Pancreas (tissue), 10 donors: ENCODE measurements around the gene KCNH1. TPM values are rescaled to one million over a fixed set of nuclear protein-coding genes. Genes with fewer than 3 reads are reported as not detected.

ENCODE experiments used
- ATAC-seq, 4 donors: fragments of 200-7000 bp; cut with Tn5 transposase; one replicate each; pipeline versions ENCODE4 v1.8.0 to v1.9.1; 2020; ENCODE audit warnings: mild to moderate bottlenecking in 4 of 4, moderate library complexity in 4 of 4
- DNase-seq, 6 donors: peaks; one replicate each; pipeline ENCODE4 v3.0.0-alpha.2; 2020
- FAIRE-seq: peaks from 2 replicates; lab custom pipeline; 2012; peaks lifted over from hg19 to GRCh38; lab: Jason Lieb, UNC
- H3K27ac ChIP-seq, 4 donors: fragments of 200-600 bp; sonication (generic); 1 replicate in 3 of 4; 2 replicates in 1 of 4; pipeline versions ENCODE4 v1.5.0 to v1.8.0; 2020
- H3K27me3 ChIP-seq, 4 donors: fragments of 200-600 bp; one replicate each; pipeline ENCODE4 v1.8.0; 2021
- H3K36me3 ChIP-seq, 3 donors: fragments of 200-600 bp; sonication (generic) in 1 of 3; one replicate each; pipeline versions ENCODE4 v1.5.0 to v1.8.0; 2020 to 2021
- H3K4me1 ChIP-seq, 3 donors: fragments of 200-600 bp; one replicate each; pipeline ENCODE4 v1.8.0; 2021
- H3K4me3 ChIP-seq, 4 donors: fragments of 200-600 bp; sonication (generic) in 2 of 4; one replicate each; pipeline versions ENCODE4 v1.5.0 to v1.8.0; 2020 to 2021
- H3K9me3 ChIP-seq, 4 donors: fragments of 200-600 bp; one replicate each; pipeline ENCODE4 v1.8.0; 2021
- WGBS, 2 donors: extraction: QIAGEN DNeasy Blood & Tissue Kit; methylation state at CpG; one replicate each; pipeline ENCODE4 v1.1.7; 2013; 5-methylcytosine and 5-hydroxymethylcytosine counted together
- intact Hi-C, 3 donors: fragments of 100-400 bp; cut with DNase I; formaldehyde crosslinking; loops; one replicate each; pipeline versions ENCODE4 v1.11.1 to v1.14.2; 2022
- polyA plus RNA-seq, 2 donors: library from polyadenylated mRNA; stranded (reverse); fragments of 200-250 nt; gene quantifications; one replicate each; pipeline ENCODE4 v1.2.3, GENCODE V29; 2013
- total RNA-seq, 6 donors: library from RNA; stranded (reverse); fragmentation: NEBNext Ultra II Directional in 4 of 6; extraction: Animal tissue kit (Norgen Biotek cat#: 25700) in 4 of 6; gene quantifications; one replicate each; pipeline versions ENCODE4 v1.2.1 to v1.2.4, GENCODE V29; 2021 to 2023
- TF ChIP-seq, protein P1 (sequence below), 4 donors: fragments of 200-600 bp; sonication (generic) in 3 of 4; IDR thresholded peaks; one replicate each; pipeline versions ENCODE4 v1.5.0 to v1.8.0; 2021; ENCODE audit warnings: antibody characterized with exemption in 4 of 4
- donor health status: healthy with polysubstance abuse.
- donor health status: DM: no; HTN: no; CAD: no; lungs with moderate emphysema.
- donor health status: DM: no; HTN: no; CAD: no.
- donor health status: control.
- donor health status: control.
- donor health status: Bipolar disorder and iron deficiency.
- donor health status: DM: yes; HTN: yes; CAD: no.
- donor health status: DM: no; HTN: no; CAD: no.
- donor health status: DM: no; HTN: no; CAD: no.
- donor health status: DM: yes; HTN: yes; CAD: no.

KCNH1 gene
- total and polyA plus RNA-seq, 8 donors: 0.24 to 0.61 (median 0.36) TPM

DNA sequence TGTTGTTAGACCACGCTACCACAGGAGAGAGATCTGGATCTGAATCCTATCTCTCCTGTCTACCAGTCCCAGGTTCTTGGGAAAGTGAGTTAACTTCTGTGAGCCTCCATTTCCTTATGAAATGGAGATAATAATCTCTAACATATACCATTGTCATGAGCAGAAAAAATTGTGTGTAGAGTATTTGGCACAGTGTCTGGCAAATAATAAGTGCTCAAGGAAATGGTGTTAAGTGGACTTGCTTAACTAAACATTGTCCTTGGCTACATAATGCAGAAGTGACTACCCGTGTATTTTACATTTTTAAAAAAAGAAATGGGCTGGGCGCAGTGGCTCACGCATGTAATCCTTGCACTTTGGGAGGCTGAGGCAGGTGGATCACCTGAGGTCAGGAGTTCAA lies 217.4 kb downstream of the KCNH1 start:
- FAIRE-seq (no peak), DNase-seq (no peak), ATAC-seq (peak in 3 of 4 donors; percentile 18 to 51 (median 36))
- Histone ChIP-seq H3K36me3 (no peaks in the 10 kb centered on the region), H3K27ac (peak overlapping the region in 1 of 4 donors; percentile 33), H3K9me3 (no peaks in the 10 kb centered on the region), H3K27me3 (no peaks in the 10 kb centered on the region), H3K4me3 (no peak overlapping the region), H3K4me1 (peaks cover 0 to 3% (median 0%) of the 10 kb centered on the region in 3 donors)
- 70 to 75% methylated on average over 4 of the region's 4 CpGs for WGBS, 2 donors
- TF ChIP-seq, protein P1, sequence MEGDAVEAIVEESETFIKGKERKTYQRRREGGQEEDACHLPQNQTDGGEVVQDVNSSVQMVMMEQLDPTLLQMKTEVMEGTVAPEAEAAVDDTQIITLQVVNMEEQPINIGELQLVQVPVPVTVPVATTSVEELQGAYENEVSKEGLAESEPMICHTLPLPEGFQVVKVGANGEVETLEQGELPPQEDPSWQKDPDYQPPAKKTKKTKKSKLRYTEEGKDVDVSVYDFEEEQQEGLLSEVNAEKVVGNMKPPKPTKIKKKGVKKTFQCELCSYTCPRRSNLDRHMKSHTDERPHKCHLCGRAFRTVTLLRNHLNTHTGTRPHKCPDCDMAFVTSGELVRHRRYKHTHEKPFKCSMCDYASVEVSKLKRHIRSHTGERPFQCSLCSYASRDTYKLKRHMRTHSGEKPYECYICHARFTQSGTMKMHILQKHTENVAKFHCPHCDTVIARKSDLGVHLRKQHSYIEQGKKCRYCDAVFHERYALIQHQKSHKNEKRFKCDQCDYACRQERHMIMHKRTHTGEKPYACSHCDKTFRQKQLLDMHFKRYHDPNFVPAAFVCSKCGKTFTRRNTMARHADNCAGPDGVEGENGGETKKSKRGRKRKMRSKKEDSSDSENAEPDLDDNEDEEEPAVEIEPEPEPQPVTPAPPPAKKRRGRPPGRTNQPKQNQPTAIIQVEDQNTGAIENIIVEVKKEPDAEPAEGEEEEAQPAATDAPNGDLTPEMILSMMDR (IDR thresholded peaks at IDR 0.05): no peak
- intact Hi-C loops: no loop called here

DNA sequence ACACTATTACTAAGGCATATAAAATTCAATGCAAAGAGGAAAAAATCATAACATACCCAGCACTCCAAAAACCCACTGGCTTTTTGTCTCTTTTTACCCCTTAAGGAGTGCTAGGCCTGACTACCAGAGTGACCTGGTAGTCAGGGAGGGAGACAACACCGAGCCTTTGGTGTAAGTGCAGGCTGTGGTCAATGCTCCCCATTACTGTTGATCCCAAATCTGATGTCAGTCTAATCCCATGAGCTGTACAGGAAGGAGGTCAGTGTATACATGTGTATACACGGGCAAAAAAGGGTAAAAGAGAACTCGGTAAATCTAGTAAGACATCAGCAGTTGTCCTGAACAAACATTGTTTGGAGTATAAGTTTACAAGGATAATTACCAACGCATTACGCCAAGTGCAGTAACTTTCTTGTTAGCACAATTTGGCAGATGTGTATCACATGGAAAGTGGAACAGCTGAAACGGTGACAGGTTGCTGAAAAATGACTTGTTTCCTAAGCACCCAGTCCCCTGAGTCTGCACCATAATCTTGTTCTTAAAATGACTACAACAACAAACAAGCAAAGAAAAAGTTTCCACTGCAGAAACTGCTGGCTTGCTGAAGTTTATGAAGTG lies 217.9 kb downstream of the KCNH1 start:
- no peak overlapping the region for H3K27ac ChIP-seq
- no peaks in the 10 kb centered on the region for H3K9me3 ChIP-seq
- FAIRE-seq: no peak
- H3K36me3 ChIP-seq: no peaks in the 10 kb centered on the region
- peak; percentile 17 to 86 (median 78) for ATAC-seq
- 11 to 19% methylated on average over 6 of the region's 6 CpGs for WGBS, 2 donors
- H3K4me1 ChIP-seq: peaks cover 0 to 3% (median 0%) of the 10 kb centered on the region in 3 donors
- peak in 1 of 6 donors; percentile 43 for DNase-seq
- H3K4me3 ChIP-seq: no peak overlapping the region
- no peaks in the 10 kb centered on the region for H3K27me3 ChIP-seq
- TF ChIP-seq, protein P1 (IDR thresholded peaks at IDR 0.05): no peak
- intact Hi-C loops: no loop called here

DNA sequence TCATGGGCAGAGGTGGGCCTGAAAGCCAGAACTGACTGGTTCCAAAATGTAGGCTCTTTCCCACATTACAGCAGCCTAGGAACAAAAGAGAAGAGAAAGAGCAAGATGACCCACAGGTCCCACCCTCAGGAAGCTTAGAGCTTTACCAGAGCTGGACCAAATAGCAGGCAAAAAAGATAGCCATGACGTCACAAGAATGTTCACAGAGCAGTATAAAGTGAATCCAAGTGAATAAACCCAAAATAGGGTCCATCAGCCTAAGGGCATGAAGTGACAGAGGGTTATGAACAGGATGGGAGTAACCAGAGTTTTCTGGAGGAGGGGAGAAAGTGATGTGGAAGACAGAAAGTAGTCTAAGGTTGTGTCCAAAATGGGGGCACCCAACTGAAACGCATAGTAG lies 221.2 kb downstream of the KCNH1 start:
- FAIRE-seq: no peak
- WGBS, 2 donors: 76 to 88% methylated on average over 2 of the region's 2 CpGs

DNA sequence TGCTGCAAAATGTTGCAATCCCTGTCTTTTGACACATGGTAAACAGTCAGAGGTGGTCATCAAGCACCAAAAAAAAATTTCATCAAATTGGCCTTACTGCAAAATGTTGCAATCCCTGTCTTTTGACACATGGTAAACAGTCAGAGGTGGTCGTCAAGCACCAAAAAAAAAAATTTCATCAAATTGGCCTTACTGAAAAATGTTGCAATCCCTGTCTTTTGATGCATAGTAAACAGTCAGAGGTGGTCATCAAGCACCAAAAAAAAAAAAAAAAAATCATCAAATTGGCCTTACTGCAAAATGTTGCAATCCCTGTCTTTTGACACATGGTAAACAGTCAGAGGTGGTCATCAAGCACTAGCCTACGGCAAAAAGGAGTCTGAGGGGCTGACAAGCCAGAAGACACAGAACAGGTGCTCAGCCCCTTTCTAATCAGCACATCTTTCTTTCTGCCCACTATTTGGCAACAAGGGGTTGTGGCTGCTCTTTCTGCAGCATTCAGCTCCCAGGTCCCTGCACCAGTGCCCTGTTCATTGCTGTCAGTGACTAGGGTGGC lies 223.8 kb downstream of the KCNH1 start:
- ATAC-seq (no peak), FAIRE-seq (no peak)
- WGBS, 2 donors: 29 to 41% methylated on average over 2 of the region's 2 CpGs

More for the DNA sequence above, 221.2 kb downstream of the KCNH1 start:
- H3K4me1 ChIP-seq: peaks cover 0 to 3% (median 0%) of the 10 kb centered on the region in 3 donors
- DNase-seq (no peak), ATAC-seq (no peak)
- H3K27me3 ChIP-seq: no peaks in the 10 kb centered on the region
- no peak overlapping the region for H3K4me3 ChIP-seq
- no peaks in the 10 kb centered on the region for H3K9me3 ChIP-seq
- TF ChIP-seq, protein P1 (IDR thresholded peaks at IDR 0.05): no peak
- H3K36me3 ChIP-seq: no peaks in the 10 kb centered on the region
- intact Hi-C loops: no loop called here
- H3K27ac ChIP-seq: no peak overlapping the region

More for the DNA sequence above, 223.8 kb downstream of the KCNH1 start:
- Histone ChIP-seq H3K36me3 (no peaks in the 10 kb centered on the region), H3K27ac (no peak overlapping the region), H3K4me3 (no peak overlapping the region), H3K9me3 (no peaks in the 10 kb centered on the region), H3K27me3 (no peaks in the 10 kb centered on the region), H3K4me1 (no peaks in the 10 kb centered on the region)
- intact Hi-C loops: no loop called here
- TF ChIP-seq, protein P1 (IDR thresholded peaks at IDR 0.05): no peak
- no peak for DNase-seq
